Kidney (tissue), 14 donors: ENCODE results near the gene PCSK2. TPM values are rescaled to one million over a fixed set of nuclear protein-coding genes. Genes with fewer than 3 reads are reported as not detected.

Experiments used
- DNase-seq, 5 donors: peaks; one replicate each; pipeline ENCODE4 v3.0.0-alpha.2; 2013 to 2020
- FAIRE-seq: peaks from 2 replicates; lab custom pipeline; 2012; peaks lifted over from hg19 to GRCh38; lab: Jason Lieb, UNC
- H3K27ac ChIP-seq, 2 donors: one replicate each; pipeline ENCODE4 v1.7.0; 2013; ENCODE audit warnings: low read depth in 2 of 2, low read length in 2 of 2, inconsistent platforms in 1 of 2
- H3K27me3 ChIP-seq: one replicate; pipeline ENCODE4 v1.7.1; 2013; ENCODE audit warnings: low read length, inconsistent platforms; ENCODE audit not compliant: control insufficient read depth, insufficient read depth
- H3K36me3 ChIP-seq, 3 donors: one replicate each; pipeline versions ENCODE4 v1.7.0 to v1.7.1; 2013; ENCODE audit warnings: low read length in 3 of 3, control low read depth in 1 of 3, inconsistent platforms in 1 of 3; ENCODE audit not compliant: insufficient read depth in 3 of 3, control insufficient read depth in 2 of 3
- H3K4me1 ChIP-seq, 3 donors: one replicate each; pipeline versions ENCODE4 v1.7.0 to v1.7.1; 2013; ENCODE audit warnings: low read length in 3 of 3, inconsistent platforms in 1 of 3, low read depth in 1 of 3; ENCODE audit not compliant: control insufficient read depth in 2 of 3, insufficient read depth in 2 of 3
- H3K4me3 ChIP-seq, 3 donors: one replicate each; pipeline versions ENCODE4 v1.7.0 to v1.8.1; 2013; ENCODE audit warnings: low read length in 3 of 3, control low read depth in 1 of 3, inconsistent platforms in 1 of 3
- H3K9ac ChIP-seq, 3 donors: one replicate each; pipeline versions ENCODE4 v1.7.0 to v1.7.1; 2013; ENCODE audit warnings: low read length in 3 of 3, control low read depth in 1 of 3, inconsistent platforms in 1 of 3
- H3K9me3 ChIP-seq, 3 donors: one replicate each; pipeline versions ENCODE4 v1.7.0 to v1.7.1; 2013; ENCODE audit warnings: low read length in 3 of 3, control low read depth in 1 of 3, inconsistent platforms in 1 of 3; ENCODE audit not compliant: control insufficient read depth in 2 of 3, insufficient read depth in 1 of 3
- CTCF ChIP-seq: IDR thresholded peaks from 3 replicates; pipeline ENCODE4 v1.5.1; 2012; ENCODE audit warnings: mild to moderate bottlenecking, moderate library complexity, borderline replicate concordance; ENCODE audit not compliant: insufficient read depth; ENCODE audit errors: extremely low read depth
- intact Hi-C: fragments of 100-400 bp; cut with DNase I; formaldehyde crosslinking; loops from one replicate; pipeline ENCODE4 v1.11.1; 2022
- polyA plus RNA-seq: library from polyadenylated mRNA; stranded (reverse); fragments of 350-450 nt; fragmentation: Illumina TruSeq; extraction: RNeasy Lipid Tissue Mini Kit (QIAGEN cat#74804); gene quantifications from one replicate; pipeline ENCODE4 v1.2.3, GENCODE V29; 2014; ENCODE audit warnings: low read depth, low replicate concordance; ENCODE audit not compliant: insufficient read depth
- total RNA-seq: library from RNA; stranded (reverse); fragmentation: NEBNext Ultra II Directional; extraction: Animal tissue kit (Norgen Biotek cat#: 25700); gene quantifications from one replicate; pipeline ENCODE4 v1.2.1, GENCODE V29; 2021
- donor health status: control.
- donor health status: control.
- donor health status: control.
- donor health status: control.
- donor health status: control.
- donor health status: DM: yes; HTN: yes; CAD: no.
- donor health status: Normal renal cell carcinoma (clear cell type).

Gene PCSK2
- total and polyA plus RNA-seq, 2 donors from 2014 or later: 0.22 to 0.54 TPM

GRCh38 chr20:17314264-17314663, 87.4 kb downstream of the PCSK2 start:
- no peak for TF ChIP-seq CTCF
- no peak for DNase-seq

GRCh38 chr20:17315407-17316231, 88.8 kb downstream of the PCSK2 start:
- no peaks in the 10 kb centered on the region for H3K36me3 ChIP-seq
- DNase-seq (peak in 4 of 5 donors; percentile 38 to 60 (median 54)), FAIRE-seq (no peak)
- intact Hi-C loops: no loop called here
- H3K9me3 ChIP-seq: no peaks in the 10 kb centered on the region
- H3K27ac ChIP-seq: no peak overlapping the region
- H3K4me1 ChIP-seq: peaks cover 0 to 3% (median 0%) of the 10 kb centered on the region in 3 donors
- H3K27me3 ChIP-seq: no peaks in the 10 kb centered on the region
- TF ChIP-seq CTCF: no peak
- no peak overlapping the region for H3K9ac ChIP-seq
- H3K4me3 ChIP-seq: peak overlapping the region in 2 of 3 donors; percentile 49 to 60

More at GRCh38 chr20:17314264-17314663, 87.4 kb downstream of the PCSK2 start:
- intact Hi-C loops: no loop called here
- H3K27ac ChIP-seq: no peak overlapping the region
- H3K9me3 ChIP-seq: no peaks in the 10 kb centered on the region
- peaks cover 0 to 3% (median 0%) of the 10 kb centered on the region in 3 donors for H3K4me1 ChIP-seq
- no peak for FAIRE-seq
- no peaks in the 10 kb centered on the region for H3K27me3 ChIP-seq
- H3K4me3 ChIP-seq: no peak overlapping the region
- H3K9ac ChIP-seq: no peak overlapping the region
- H3K36me3 ChIP-seq: no peaks in the 10 kb centered on the region

- Histone ChIP-seq H3K4me3 (peak overlapping the region in 2 of 3 donors; percentile 49 to 60), H3K9ac (no peak overlapping the region), H3K27ac (no peak overlapping the region), H3K36me3 (no peaks in the 10 kb centered on the region), H3K9me3 (no peaks in the 10 kb centered on the region), H3K4me1 (peaks cover 0 to 3% (median 0%) of the 10 kb centered on the region in 3 donors), H3K27me3 (no peaks in the 10 kb centered on the region)
- DNase-seq (no peak), FAIRE-seq (no peak)
- intact Hi-C loops: no loop called here
- TF ChIP-seq CTCF: no peak
These were observed 89.6 kb downstream of the PCSK2 start for GRCh38 chr20:17316316-17317038.
